ENCODE data around the gene ADAM10.

DNA sequence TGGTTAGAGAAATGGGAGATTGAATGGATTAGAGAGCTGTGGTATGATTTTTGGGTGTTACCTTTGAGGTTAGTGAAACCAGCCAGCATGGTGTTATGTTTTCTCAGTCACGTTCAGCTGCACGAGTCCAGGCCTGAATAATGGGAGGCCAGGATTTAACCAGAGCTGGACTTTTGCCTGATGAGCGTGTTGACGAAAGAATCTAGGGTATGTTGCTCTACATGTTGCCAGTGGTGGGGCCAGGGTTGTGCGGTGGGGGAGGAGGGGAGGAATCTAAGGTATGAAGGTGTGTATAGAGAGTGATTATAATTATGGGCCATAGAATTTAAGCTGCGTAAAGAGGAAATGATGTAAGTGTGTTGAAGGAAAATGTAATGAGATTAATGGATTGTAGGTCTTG, 44.4 kb upstream of the ADAM10 start:
- TF ChIP-seq, protein P1, sequence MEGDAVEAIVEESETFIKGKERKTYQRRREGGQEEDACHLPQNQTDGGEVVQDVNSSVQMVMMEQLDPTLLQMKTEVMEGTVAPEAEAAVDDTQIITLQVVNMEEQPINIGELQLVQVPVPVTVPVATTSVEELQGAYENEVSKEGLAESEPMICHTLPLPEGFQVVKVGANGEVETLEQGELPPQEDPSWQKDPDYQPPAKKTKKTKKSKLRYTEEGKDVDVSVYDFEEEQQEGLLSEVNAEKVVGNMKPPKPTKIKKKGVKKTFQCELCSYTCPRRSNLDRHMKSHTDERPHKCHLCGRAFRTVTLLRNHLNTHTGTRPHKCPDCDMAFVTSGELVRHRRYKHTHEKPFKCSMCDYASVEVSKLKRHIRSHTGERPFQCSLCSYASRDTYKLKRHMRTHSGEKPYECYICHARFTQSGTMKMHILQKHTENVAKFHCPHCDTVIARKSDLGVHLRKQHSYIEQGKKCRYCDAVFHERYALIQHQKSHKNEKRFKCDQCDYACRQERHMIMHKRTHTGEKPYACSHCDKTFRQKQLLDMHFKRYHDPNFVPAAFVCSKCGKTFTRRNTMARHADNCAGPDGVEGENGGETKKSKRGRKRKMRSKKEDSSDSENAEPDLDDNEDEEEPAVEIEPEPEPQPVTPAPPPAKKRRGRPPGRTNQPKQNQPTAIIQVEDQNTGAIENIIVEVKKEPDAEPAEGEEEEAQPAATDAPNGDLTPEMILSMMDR (IDR thresholded peaks at IDR 0.05), result no peak
- no peak for TF ChIP-seq POLR2A (IDR thresholded peaks at IDR 0.05)

Measured in breast epithelium (tissue), 3 donors.